HG02610 (cell line): ENCODE data around the gene STK36.

ENCODE experiments used
- ATAC-seq: cut with Tn5 transposase; IDR thresholded peaks from one replicate; pipeline ENCODE4 v1.9.1; 2021; ENCODE audit warnings: mild to moderate bottlenecking, moderate library complexity; ENCODE audit not compliant: unreplicated experiment

Gene STK36

DNA sequence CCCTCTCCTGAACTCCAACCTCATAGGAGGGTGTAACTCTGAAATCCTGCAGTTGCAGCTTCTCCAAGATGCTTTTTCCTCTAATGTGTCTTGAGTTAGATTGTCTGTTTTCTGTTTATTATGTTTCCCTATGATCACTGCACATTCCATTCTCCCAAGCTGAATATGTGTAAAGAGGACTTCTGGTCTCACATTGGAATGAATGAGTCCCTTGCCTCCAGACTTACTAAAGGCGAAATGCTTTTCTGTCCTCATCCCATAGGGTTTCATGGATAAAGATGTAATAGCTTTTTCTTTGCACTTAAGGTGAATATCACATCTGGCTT, 74.5 kb downstream of the STK36 start:
- ATAC-seq = no peak

DNA sequence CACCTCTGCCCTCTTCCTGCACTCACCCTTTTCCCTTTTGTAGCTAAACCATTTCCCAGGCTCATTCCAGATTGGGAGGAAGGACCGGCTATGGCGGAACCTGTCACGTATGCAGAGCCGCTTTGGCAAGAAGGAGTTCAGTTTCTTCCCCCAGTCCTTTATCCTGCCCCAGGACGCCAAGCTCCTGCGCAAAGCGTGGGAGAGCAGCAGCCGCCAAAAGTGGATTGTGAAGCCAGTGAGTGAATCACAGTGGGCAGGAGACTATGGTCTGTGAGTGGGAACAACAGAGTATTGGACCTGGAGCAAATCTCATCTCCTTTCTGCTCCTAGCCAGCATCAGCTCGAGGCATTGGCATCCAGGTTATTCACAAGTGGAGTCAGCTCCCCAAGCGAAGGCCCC, 75.1 kb downstream of the STK36 start:
- no peak for ATAC-seq

DNA sequence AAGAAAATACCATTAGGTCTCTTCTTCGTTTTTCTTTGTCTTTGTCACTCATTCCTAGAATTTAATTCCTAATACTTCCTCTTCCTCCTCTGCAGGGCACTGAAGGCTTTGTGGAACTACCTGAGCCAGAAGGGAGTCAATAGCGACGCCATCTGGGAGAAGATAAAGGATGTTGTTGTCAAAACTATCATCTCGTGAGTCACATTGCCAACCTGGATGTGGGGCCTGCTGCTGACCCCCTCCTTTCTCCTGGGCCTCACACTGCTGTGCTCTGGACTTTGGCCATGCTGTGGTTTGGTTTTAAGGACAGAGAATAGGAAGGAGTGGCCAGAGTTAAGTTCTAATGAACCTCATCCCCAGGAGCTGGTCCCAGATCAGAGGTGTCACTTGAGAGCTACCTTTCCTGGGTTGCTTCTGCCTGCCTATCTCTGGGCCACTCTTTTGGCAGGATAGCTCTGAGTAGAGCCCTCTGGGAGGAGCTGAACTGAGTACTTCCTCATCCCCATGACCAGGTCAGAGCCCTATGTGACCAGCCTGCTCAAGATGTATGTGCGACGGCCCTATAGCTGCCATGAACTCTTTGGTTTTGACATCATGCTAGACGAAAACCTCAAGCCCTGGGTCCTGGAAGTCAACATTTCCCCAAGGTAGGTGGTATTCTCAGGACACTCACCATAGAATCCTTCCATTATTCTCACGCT, 77.0 kb downstream of the STK36 start:
- no peak for ATAC-seq
